Measurements from ENCODE around the gene SETD2.

DNA sequence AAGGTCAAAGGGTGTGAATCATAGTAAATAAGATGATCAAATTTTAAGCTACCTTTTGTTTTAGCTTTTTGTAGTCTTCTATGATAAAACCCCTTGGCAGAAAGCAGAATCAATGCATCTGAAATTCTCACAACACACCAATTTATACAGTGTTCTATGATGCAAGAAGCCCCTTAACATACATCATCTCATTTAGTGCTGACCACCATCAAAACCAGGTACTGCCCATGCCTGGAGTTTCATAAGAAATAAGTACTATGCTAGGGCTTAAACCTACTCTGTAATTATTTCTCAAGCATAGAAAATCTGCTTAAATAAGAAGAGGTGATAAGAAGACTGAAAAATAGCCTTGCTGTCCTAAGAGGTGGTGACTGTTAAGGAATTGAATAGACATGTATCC, 116.8 kb downstream of the SETD2 start:
- TF ChIP-seq, protein P1, sequence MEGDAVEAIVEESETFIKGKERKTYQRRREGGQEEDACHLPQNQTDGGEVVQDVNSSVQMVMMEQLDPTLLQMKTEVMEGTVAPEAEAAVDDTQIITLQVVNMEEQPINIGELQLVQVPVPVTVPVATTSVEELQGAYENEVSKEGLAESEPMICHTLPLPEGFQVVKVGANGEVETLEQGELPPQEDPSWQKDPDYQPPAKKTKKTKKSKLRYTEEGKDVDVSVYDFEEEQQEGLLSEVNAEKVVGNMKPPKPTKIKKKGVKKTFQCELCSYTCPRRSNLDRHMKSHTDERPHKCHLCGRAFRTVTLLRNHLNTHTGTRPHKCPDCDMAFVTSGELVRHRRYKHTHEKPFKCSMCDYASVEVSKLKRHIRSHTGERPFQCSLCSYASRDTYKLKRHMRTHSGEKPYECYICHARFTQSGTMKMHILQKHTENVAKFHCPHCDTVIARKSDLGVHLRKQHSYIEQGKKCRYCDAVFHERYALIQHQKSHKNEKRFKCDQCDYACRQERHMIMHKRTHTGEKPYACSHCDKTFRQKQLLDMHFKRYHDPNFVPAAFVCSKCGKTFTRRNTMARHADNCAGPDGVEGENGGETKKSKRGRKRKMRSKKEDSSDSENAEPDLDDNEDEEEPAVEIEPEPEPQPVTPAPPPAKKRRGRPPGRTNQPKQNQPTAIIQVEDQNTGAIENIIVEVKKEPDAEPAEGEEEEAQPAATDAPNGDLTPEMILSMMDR (IDR thresholded peaks at IDR 0.05; ENCODE audit: low read depth, low read length, poor library complexity, severe bottlenecking) = no peak
- no peak for TF ChIP-seq EZH2phosphoT487 (IDR thresholded peaks at IDR 0.05; ENCODE audit: borderline replicate concordance, low read length)

All from DOHH2 (cell line).